CD4-positive, alpha-beta T cell treated with Interleukin-4 for 1 hour (primary cell): ENCODE results near the gene NBPF4.
"Not testable (repeated sequence)": the region's sequence is repeated elsewhere in the genome, so short reads cannot be mapped to it uniquely, and the experiment has no call there.

Experiments used
- DNase-seq, 2 donors: peaks; one replicate each; pipeline ENCODE4 v3.0.0-alpha.2; 2020 to 2022

The NBPF4 gene

GRCh38 chr1:108211014-108211413 is 32.9 kb downstream of the NBPF4 start:
- DNase-seq = no peak

- DNase-seq = no peak
Observed at GRCh38 chr1:108209456-108210108, 34.3 kb downstream of the NBPF4 start.

- DNase-seq = no peak
Observed at GRCh38 chr1:108208724-108209446, 35.0 kb downstream of the NBPF4 start.

- not testable (repeated sequence) for DNase-seq
Observed at GRCh38 chr1:108203582-108203981, 40.3 kb downstream of the NBPF4 start.

GRCh38 chr1:108201687-108202086 is 42.2 kb downstream of the NBPF4 start:
- DNase-seq = no peak

GRCh38 chr1:108200687-108201051 is 43.2 kb downstream of the NBPF4 start:
- DNase-seq = peak; percentile 48 to 57

- peak; percentile 70 to 74 for DNase-seq
Observed at GRCh38 chr1:108199781-108200686, 43.8 kb downstream of the NBPF4 start, which contains the start of gene SLC25A24. TSS of gene SLC25A24 (minus strand) at chr1:108200343. CDS start at chr1:108200138, 205 bp downstream.

- DNase-seq = no peak
Observed at GRCh38 chr1:108199201-108199691, 44.6 kb downstream of the NBPF4 start.

- no peak for DNase-seq
Observed at GRCh38 chr1:108194051-108194450, 49.8 kb downstream of the NBPF4 start.

GRCh38 chr1:108193333-108193732 is 50.5 kb downstream of the NBPF4 start:
- DNase-seq = no peak

GRCh38 chr1:108192581-108192980 is 51.3 kb downstream of the NBPF4 start:
- DNase-seq = no peak

GRCh38 chr1:108190686-108191416 is 53.0 kb downstream of the NBPF4 start:
- DNase-seq = no peak

GRCh38 chr1:108190001-108190634 is 53.8 kb downstream of the NBPF4 start:
- no peak for DNase-seq

- DNase-seq = no peak
Observed at GRCh38 chr1:108188801-108189200, 55.1 kb downstream of the NBPF4 start.

- DNase-seq = no peak
Observed at GRCh38 chr1:108182959-108183700, 60.7 kb downstream of the NBPF4 start.

GRCh38 chr1:108179018-108179417 is 64.9 kb downstream of the NBPF4 start:
- no peak for DNase-seq
